D721Med (cell line): ENCODE results near the gene LRFN2.

ENCODE experiments used
- DNase-seq: peaks from one replicate; pipeline ENCODE4 v3.0.0; 2011; ENCODE audit warnings: low spot score; ENCODE audit not compliant: insufficient read length
- FAIRE-seq: peaks from 2 replicates; lab custom pipeline; 2011; peaks lifted over from hg19 to GRCh38; lab: Jason Lieb, UNC
- CTCF ChIP-seq: IDR thresholded peaks from 2 replicates; pipeline ENCODE4 v1.5.1; 2012; ENCODE audit warnings: mild to moderate bottlenecking, control low read depth; ENCODE audit not compliant: insufficient read depth; ENCODE audit errors: missing control alignments

Gene LRFN2

GRCh38 chr6:40389254-40389653, 197.9 kb downstream of the LRFN2 start:
- FAIRE-seq: no peak
- no peak for DNase-seq
- TF ChIP-seq CTCF: no peak

GRCh38 chr6:40387871-40388264, 199.3 kb downstream of the LRFN2 start:
- no peak for TF ChIP-seq CTCF
- no peak for DNase-seq
- FAIRE-seq: no peak

GRCh38 chr6:40387127-40387870, 199.9 kb downstream of the LRFN2 start:
- DNase-seq: no peak
- no peak for FAIRE-seq
- no peak for TF ChIP-seq CTCF

GRCh38 chr6:40386200-40386599, 201.0 kb downstream of the LRFN2 start:
- FAIRE-seq: no peak
- no peak for TF ChIP-seq CTCF
- DNase-seq: no peak

GRCh38 chr6:40383348-40384115, 203.6 kb downstream of the LRFN2 start:
- FAIRE-seq: no peak
- DNase-seq: no peak
- TF ChIP-seq CTCF: no peak

- DNase-seq: no peak
- no peak for TF ChIP-seq CTCF
Measured at GRCh38 chr6:40380271-40380670, 206.9 kb downstream of the LRFN2 start.

GRCh38 chr6:40379811-40380210, 207.4 kb downstream of the LRFN2 start:
- DNase-seq: no peak
- no peak for TF ChIP-seq CTCF
- no peak for FAIRE-seq

More at GRCh38 chr6:40380271-40380670, 206.9 kb downstream of the LRFN2 start:
- no peak for FAIRE-seq
